ENCODE data around the gene AFAP1. TPM values are rescaled to one million over a fixed set of nuclear protein-coding genes. Genes with fewer than 3 reads are reported as not detected.

AFAP1 gene
- total RNA-seq, 4 donors from 2014 or later: 14.8 to 28.3 (median 19.4) TPM

- no peak for TF ChIP-seq CTCF (IDR thresholded peaks at IDR 0.05; ENCODE audit: low read depth)
These were observed 202.4 kb downstream of the AFAP1 start for GRCh38 chr4:7737268-7737645.

DNA sequence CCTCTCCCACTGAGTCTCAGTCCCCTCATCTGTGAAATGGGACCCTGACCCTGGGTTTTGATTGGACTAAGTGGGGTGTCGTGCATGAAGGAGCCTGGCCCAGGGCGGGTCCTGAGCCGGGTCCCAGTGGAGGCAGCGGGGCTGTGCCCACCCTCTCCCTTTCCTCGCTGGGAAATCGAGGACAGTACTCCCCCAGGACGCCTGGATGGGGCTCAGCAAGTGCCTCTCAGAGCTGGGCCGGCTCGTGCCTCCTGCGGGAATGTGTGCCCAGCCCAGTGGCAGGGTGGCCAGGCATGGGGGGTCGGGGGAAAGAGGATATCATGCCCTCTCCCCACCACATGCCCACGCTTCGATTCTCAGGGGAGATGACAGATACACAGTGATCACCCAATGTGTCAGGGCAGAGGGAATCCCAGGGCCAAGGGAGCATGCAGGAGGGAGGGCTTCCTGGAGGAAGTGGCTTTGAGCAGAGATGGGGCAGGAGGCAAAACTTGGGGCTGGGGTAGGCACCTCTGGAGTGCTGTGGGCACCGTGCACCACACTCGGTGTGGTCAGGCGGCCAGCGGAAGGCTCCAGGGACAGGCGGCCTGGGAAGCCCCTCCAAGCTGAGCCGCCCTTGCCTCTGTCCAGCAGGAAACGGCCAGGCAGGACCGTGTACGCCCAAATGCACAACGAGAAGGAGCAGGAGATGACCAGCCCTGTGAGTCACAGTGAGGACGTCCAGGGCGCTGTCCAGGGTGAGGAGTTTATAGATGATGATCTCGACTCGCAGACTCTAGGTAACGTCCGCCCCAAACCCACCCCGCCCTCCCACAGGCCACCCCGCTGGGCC lies 203.0 kb downstream of the AFAP1 start:
- TF ChIP-seq CTCF (IDR thresholded peaks at IDR 0.05; ENCODE audit: low read depth): no peak

DNA sequence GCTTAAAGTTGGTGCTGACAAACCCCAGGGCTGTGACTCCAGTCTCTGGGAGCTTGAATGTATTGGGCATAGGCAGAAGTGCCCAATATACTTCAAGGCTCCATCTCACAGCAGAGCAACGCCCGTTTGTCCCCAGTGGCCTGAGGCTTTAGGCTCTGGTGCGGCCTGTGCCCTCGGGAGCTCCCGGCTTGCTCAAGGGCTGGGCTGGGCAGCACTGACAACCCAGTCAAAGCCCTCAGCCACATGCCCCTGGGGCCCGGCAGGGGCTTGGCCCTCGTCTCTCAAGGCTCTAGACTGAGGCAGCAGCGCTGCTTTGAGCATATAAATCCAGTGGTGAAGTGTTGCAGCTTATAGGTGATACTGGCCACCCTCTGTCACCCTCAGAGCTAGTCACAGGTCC lies 203.7 kb downstream of the AFAP1 start:
- no peak for TF ChIP-seq CTCF (IDR thresholded peaks at IDR 0.05; ENCODE audit: low read depth)

- TF ChIP-seq CTCF (IDR thresholded peaks at IDR 0.05; ENCODE audit: low read depth): no peak
These were observed 204.3 kb downstream of the AFAP1 start for GRCh38 chr4:7735395-7735794.

- no peak for TF ChIP-seq CTCF (IDR thresholded peaks at IDR 0.05; ENCODE audit: low read depth)
These were observed 204.9 kb downstream of the AFAP1 start for GRCh38 chr4:7734651-7735260.

- TF ChIP-seq CTCF (IDR thresholded peaks at IDR 0.05; ENCODE audit: low read depth): no peak
These were observed 205.6 kb downstream of the AFAP1 start for GRCh38 chr4:7733801-7734650.

GRCh38 chr4:7733201-7733600 lies 206.5 kb downstream of the AFAP1 start:
- TF ChIP-seq CTCF (IDR thresholded peaks at IDR 0.05; ENCODE audit: low read depth): no peak
